Keratinocyte (primary cell): ENCODE measurements around the gene ARHGEF6. TPM values are rescaled to one million over a fixed set of nuclear protein-coding genes. Genes with fewer than 3 reads are reported as not detected.

Experiments used
- DNase-seq: peaks from one replicate; pipeline ENCODE4 v3.0.0-alpha.2; 2011; ENCODE audit warnings: low read depth, missing footprints, low spot score
- FAIRE-seq: peaks from 2 replicates; lab custom pipeline; 2011; peaks lifted over from hg19 to GRCh38; lab: Jason Lieb, UNC
- H2AFZ ChIP-seq: 2 replicates; pipeline ENCODE4 v1.6.0; 2012; ENCODE audit warnings: low read length, control low read depth, inconsistent platforms; ENCODE audit not compliant: control insufficient read depth
- H3K27ac ChIP-seq: 2 replicates; pipeline ENCODE4 v1.5.1; 2011; ENCODE audit warnings: low read length; ENCODE audit not compliant: control insufficient read depth, insufficient read depth
- H3K27me3 ChIP-seq: 3 replicates; pipeline ENCODE4 v1.6.0; 2011; ENCODE audit warnings: low read length; ENCODE audit not compliant: control insufficient read depth, insufficient read depth; ENCODE audit errors: extremely low read depth
- H3K36me3 ChIP-seq, 2 experiments: 2 replicates in 1 of 2; 3 replicates in 1 of 2; pipeline ENCODE4 v1.5.1; 2011; ENCODE audit warnings: low read length in 2 of 2, mild to moderate bottlenecking in 1 of 2; ENCODE audit not compliant: control insufficient read depth in 2 of 2, insufficient read depth in 2 of 2; ENCODE audit errors: extremely low read depth in 1 of 2
- H3K4me1 ChIP-seq: 3 replicates; pipeline ENCODE4 v1.5.1; 2011; ENCODE audit warnings: low read length; ENCODE audit not compliant: control insufficient read depth, insufficient read depth; ENCODE audit errors: extremely low read depth
- H3K4me2 ChIP-seq: 3 replicates; pipeline ENCODE4 v1.6.0; 2011; ENCODE audit warnings: low read depth, low read length; ENCODE audit not compliant: control insufficient read depth, insufficient read depth; ENCODE audit errors: extremely low read depth
- H3K4me3 ChIP-seq, 3 experiments: fragments of 200-600 bp in 1 of 3; sonication (generic) in 1 of 3; 2 replicates in 2 of 3; 3 replicates in 1 of 3; pipeline ENCODE4 v1.5.1; 2011 to 2016; ENCODE audit warnings: low read length in 3 of 3, mild to moderate bottlenecking in 3 of 3, control low read depth in 2 of 3, inconsistent platforms in 1 of 3, low read depth in 1 of 3, mixed read lengths in 1 of 3, mixed run types in 1 of 3, moderate library complexity in 1 of 3; ENCODE audit not compliant: control insufficient read depth in 2 of 3, insufficient read depth in 2 of 3; ENCODE audit errors: extremely low read depth in 1 of 3
- H3K79me2 ChIP-seq: 2 replicates; pipeline ENCODE4 v1.6.0; 2012; ENCODE audit warnings: low read length; ENCODE audit not compliant: control insufficient read depth, insufficient read depth
- H3K9ac ChIP-seq: 3 replicates; pipeline ENCODE4 v1.6.0; 2011; ENCODE audit warnings: low read length; ENCODE audit not compliant: control insufficient read depth, insufficient read depth; ENCODE audit errors: extremely low read depth
- H3K9me1 ChIP-seq: 3 replicates; pipeline ENCODE4 v1.6.0; 2011; ENCODE audit warnings: low read length; ENCODE audit not compliant: control insufficient read depth, insufficient read depth; ENCODE audit errors: extremely low read depth
- H3K9me3 ChIP-seq: 2 replicates; pipeline ENCODE4 v1.5.1; 2012; ENCODE audit warnings: low read depth, low read length; ENCODE audit not compliant: control insufficient read depth
- H4K20me1 ChIP-seq: 3 replicates; pipeline ENCODE4 v1.6.0; 2011; ENCODE audit warnings: low read length; ENCODE audit not compliant: control insufficient read depth, insufficient read depth; ENCODE audit errors: extremely low read depth
- EZH2 ChIP-seq: IDR thresholded peaks from one replicate; pipeline ENCODE4 v1.6.1; 2012; ENCODE audit warnings: inconsistent platforms, mild to moderate bottlenecking, low read length, moderate library complexity
- dilution Hi-C: fragments of 300-500 bp; cut with MboI; formaldehyde crosslinking; loops from one replicate; pipeline ENCODE4 v1.7.0; 2020; ENCODE audit warnings: low sequenced_read_pairs; ENCODE audit not compliant: extremely low pct_ligation_motif_present
- polyA plus RNA-seq, 5 experiments: library from polyadenylated mRNA; depleted of rRNA in 3 of 5; stranded (reverse) in 3 of 5; stranded (forward) in 1 of 5; unstranded in 1 of 5; fragments of >200 nt; gene quantifications; 1 replicate in 1 of 5; 2 replicates in 3 of 5; 3 replicates in 1 of 5; pipeline versions ENCODE4 v1.2.1 to v1.2.3, GENCODE V29; 2011 to 2012; ENCODE audit warnings: missing spikeins in 2 of 5, low read depth in 1 of 5, low replicate concordance in 1 of 5
- TF ChIP-seq, protein P1 (sequence below), 3 experiments: IDR thresholded peaks in 1 of 3; conservative IDR thresholded peaks in 1 of 3; optimal IDR thresholded peaks in 1 of 3; 2 replicates in 2 of 3; 3 replicates in 1 of 3; pipeline versions ENCODE3 to v1.5.1; 2011; ENCODE audit warnings: low read length in 3 of 3, mild to moderate bottlenecking in 3 of 3, moderate library complexity in 2 of 3, control low read depth in 1 of 3, inconsistent platforms in 1 of 3; ENCODE audit not compliant: insufficient read depth in 2 of 3; ENCODE audit errors: extremely low read depth in 1 of 3

Gene ARHGEF6
- polyA plus RNA-seq, 1 donor (not counting 4 experiments of a cell fraction or from before 2014, with no cell fraction given), result 0.18 TPM

DNA sequence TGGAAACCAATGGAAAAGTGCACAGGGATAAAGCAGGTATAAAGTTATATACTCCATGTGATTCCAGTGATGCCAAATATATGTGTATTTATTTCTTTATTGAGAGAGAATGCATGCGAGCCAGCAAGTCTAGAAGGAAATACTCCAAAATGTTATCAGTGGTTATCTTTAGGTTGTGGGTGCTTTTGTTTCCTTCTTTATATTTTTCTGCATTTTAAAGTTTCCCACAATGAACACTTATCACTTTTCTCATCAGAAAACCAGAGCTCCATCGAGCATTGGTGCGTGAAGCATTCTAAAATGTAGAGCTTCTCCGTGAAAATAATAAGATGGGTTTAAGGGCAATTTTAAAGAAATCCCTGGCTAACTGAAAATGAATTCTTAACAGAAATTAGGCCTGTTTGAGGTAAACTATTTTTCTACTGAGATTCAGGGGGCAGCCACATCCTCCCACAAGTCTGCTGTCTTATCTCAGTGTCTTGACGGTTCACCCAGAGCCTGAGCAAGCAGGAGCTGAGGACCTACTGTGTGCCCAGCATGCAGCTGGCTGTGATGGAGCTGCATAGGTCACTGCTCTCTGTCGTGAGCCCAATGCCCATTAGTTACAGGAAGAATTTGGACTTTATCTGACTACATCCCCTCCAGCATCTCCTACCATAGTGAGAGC, 151.5 kb downstream of the ARHGEF6 start:
- no peak overlapping the region for H3K9ac ChIP-seq
- peaks cover 3% of the 10 kb centered on the region for H3K27me3 ChIP-seq
- TF ChIP-seq, protein P1, sequence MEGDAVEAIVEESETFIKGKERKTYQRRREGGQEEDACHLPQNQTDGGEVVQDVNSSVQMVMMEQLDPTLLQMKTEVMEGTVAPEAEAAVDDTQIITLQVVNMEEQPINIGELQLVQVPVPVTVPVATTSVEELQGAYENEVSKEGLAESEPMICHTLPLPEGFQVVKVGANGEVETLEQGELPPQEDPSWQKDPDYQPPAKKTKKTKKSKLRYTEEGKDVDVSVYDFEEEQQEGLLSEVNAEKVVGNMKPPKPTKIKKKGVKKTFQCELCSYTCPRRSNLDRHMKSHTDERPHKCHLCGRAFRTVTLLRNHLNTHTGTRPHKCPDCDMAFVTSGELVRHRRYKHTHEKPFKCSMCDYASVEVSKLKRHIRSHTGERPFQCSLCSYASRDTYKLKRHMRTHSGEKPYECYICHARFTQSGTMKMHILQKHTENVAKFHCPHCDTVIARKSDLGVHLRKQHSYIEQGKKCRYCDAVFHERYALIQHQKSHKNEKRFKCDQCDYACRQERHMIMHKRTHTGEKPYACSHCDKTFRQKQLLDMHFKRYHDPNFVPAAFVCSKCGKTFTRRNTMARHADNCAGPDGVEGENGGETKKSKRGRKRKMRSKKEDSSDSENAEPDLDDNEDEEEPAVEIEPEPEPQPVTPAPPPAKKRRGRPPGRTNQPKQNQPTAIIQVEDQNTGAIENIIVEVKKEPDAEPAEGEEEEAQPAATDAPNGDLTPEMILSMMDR (optimal IDR thresholded peaks at IDR 0.05 in 1 of 3, IDR thresholded peaks at IDR 0.05 in 1 of 3, conservative IDR thresholded peaks at IDR 0.05 in 1 of 3; ENCODE audit: extremely low read depth in 1 of 3, insufficient read depth in 2 of 3, low read length in 3 of 3), result no peak
- no peak for TF ChIP-seq EZH2
- no peak overlapping the region for H3K4me3 ChIP-seq
- no peak overlapping the region for H3K4me2 ChIP-seq
- no peaks in the 10 kb centered on the region for H3K4me1 ChIP-seq
- H2AFZ ChIP-seq, result no peak overlapping the region
- no peaks in the 10 kb centered on the region for H3K36me3 ChIP-seq
- no peak for FAIRE-seq
- H3K9me3 ChIP-seq, result no peaks in the 10 kb centered on the region
- no peak for DNase-seq
- no peaks in the 10 kb centered on the region for H4K20me1 ChIP-seq
- dilution Hi-C loops, result no loop called here
- H3K27ac ChIP-seq, result no peak overlapping the region
- H3K9me1 ChIP-seq, result no peaks in the 10 kb centered on the region
- no peaks in the 10 kb centered on the region for H3K79me2 ChIP-seq

DNA sequence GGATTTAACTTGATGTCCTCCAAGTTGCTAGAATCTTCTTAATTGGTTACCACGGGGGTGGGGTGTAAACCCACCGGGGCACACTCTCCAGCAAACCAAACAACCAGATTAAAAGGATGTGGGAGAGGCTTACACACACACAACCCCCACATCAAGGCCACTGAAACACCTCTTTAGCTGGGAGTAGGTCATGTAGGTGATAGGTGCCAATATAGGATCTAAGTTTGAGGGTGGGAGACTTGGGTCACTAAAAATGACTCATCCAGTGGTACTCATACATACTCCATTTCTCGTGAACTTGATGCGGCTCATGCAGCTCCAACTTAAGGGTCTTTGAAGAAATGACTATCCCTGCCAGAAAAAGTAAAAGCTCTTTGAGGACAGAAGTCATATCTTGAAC, 153.3 kb downstream of the ARHGEF6 start:
- FAIRE-seq (no peak), DNase-seq (no peak)
- peaks cover 3% of the 10 kb centered on the region for H3K27me3 ChIP-seq
- no peaks in the 10 kb centered on the region for H3K9me3 ChIP-seq
- H3K4me1 ChIP-seq, result no peaks in the 10 kb centered on the region
- no peak overlapping the region for H3K27ac ChIP-seq
- no peaks in the 10 kb centered on the region for H4K20me1 ChIP-seq
- no peaks in the 10 kb centered on the region for H3K36me3 ChIP-seq
- H2AFZ ChIP-seq, result no peak overlapping the region
- no peak overlapping the region for H3K4me2 ChIP-seq
- H3K79me2 ChIP-seq, result no peaks in the 10 kb centered on the region
- H3K4me3 ChIP-seq, result no peak overlapping the region
- dilution Hi-C loops, result no loop called here
- TF ChIP-seq, protein P1 (optimal IDR thresholded peaks at IDR 0.05 in 1 of 3, IDR thresholded peaks at IDR 0.05 in 1 of 3, conservative IDR thresholded peaks at IDR 0.05 in 1 of 3; ENCODE audit: extremely low read depth in 1 of 3, insufficient read depth in 2 of 3, low read length in 3 of 3), result no peak
- no peak for TF ChIP-seq EZH2
- H3K9ac ChIP-seq, result no peak overlapping the region
- no peaks in the 10 kb centered on the region for H3K9me1 ChIP-seq
